Neuronal stem cell (in vitro differentiated cells): ENCODE data around the gene PCBP3.

ENCODE experiments used
- DNase-seq: peaks from one replicate; pipeline ENCODE4 v3.0.0-alpha.2; 2013; ENCODE audit warnings: low spot score
- H2AFZ ChIP-seq: one replicate; pipeline ENCODE4 v1.6.1; 2013; ENCODE audit warnings: mild to moderate bottlenecking, low read length, inconsistent platforms
- H2AK5ac ChIP-seq: 2 replicates; pipeline ENCODE4 v1.6.1; 2013; ENCODE audit warnings: low read depth, mild to moderate bottlenecking, inconsistent platforms, low read length, moderate library complexity, mixed read lengths
- H2BK120ac ChIP-seq: 2 replicates; pipeline ENCODE4 v1.6.1; 2013; ENCODE audit warnings: low read depth, mild to moderate bottlenecking, inconsistent platforms, low read length, moderate library complexity, mixed read lengths
- H2BK12ac ChIP-seq: one replicate; pipeline ENCODE4 v1.6.1; 2013; ENCODE audit warnings: low read length, inconsistent platforms
- H2BK15ac ChIP-seq: 2 replicates; pipeline ENCODE4 v1.6.1; 2013; ENCODE audit warnings: mild to moderate bottlenecking, low read length, inconsistent platforms, mixed read lengths
- H2BK5ac ChIP-seq: one replicate; pipeline ENCODE4 v1.6.1; 2013; ENCODE audit warnings: inconsistent platforms, mild to moderate bottlenecking, low read length, moderate library complexity
- H3K14ac ChIP-seq: one replicate; pipeline ENCODE4 v1.6.1; 2013; ENCODE audit warnings: low read length, inconsistent platforms
- H3K18ac ChIP-seq: 2 replicates; pipeline ENCODE4 v1.6.1; 2013; ENCODE audit warnings: low read length, inconsistent platforms
- H3K23ac ChIP-seq: 2 replicates; pipeline ENCODE4 v1.6.1; 2013; ENCODE audit warnings: low read depth, mild to moderate bottlenecking, mixed read lengths, low read length, inconsistent platforms; ENCODE audit not compliant: poor library complexity
- H3K27ac ChIP-seq: replicated peaks from 3 replicates; pipeline ENCODE4 v1.5.1; 2013; ENCODE audit warnings: low read length, inconsistent platforms
- H3K27me3 ChIP-seq, 3 experiments: 2 replicates each; pipeline ENCODE4 v1.6.1; 2013; ENCODE audit warnings: low read length in 3 of 3, mild to moderate bottlenecking in 2 of 3, inconsistent platforms in 1 of 3, low read depth in 1 of 3, mixed read lengths in 1 of 3, moderate library complexity in 1 of 3; ENCODE audit not compliant: control insufficient read depth in 3 of 3, insufficient read depth in 3 of 3
- H3K36me3 ChIP-seq, 2 donors: replicated peaks in 1 of 2; 2 replicates each; pipeline ENCODE4 v1.6.1; 2013; ENCODE audit warnings: low read length in 2 of 2; ENCODE audit not compliant: control insufficient read depth in 2 of 2, insufficient read depth in 2 of 2
- H3K4ac ChIP-seq: 2 replicates; pipeline ENCODE4 v1.6.1; 2013; ENCODE audit warnings: inconsistent platforms, mild to moderate bottlenecking, low read length, moderate library complexity
- H3K4me1 ChIP-seq, 2 donors: 1 replicate in 1 of 2; 2 replicates in 1 of 2; pipeline ENCODE4 v1.6.1; 2013; ENCODE audit warnings: low read length in 2 of 2, low read depth in 1 of 2; ENCODE audit not compliant: control insufficient read depth in 2 of 2, insufficient read depth in 1 of 2
- H3K4me2 ChIP-seq: one replicate; pipeline ENCODE4 v1.6.1; 2013; ENCODE audit warnings: mild to moderate bottlenecking, low read length, inconsistent platforms; ENCODE audit not compliant: insufficient read depth, poor library complexity, severe bottlenecking
- H3K4me3 ChIP-seq, 2 donors: 2 replicates each; pipeline ENCODE4 v1.5.1; 2013; ENCODE audit warnings: low read length in 2 of 2, mild to moderate bottlenecking in 2 of 2, inconsistent platforms in 1 of 2, moderate library complexity in 1 of 2
- H3K79me1 ChIP-seq: one replicate; pipeline ENCODE4 v1.6.1; 2013; ENCODE audit warnings: low read depth, mild to moderate bottlenecking, inconsistent platforms, low read length, moderate library complexity
- H3K9ac ChIP-seq: one replicate; pipeline ENCODE4 v1.6.1; 2013; ENCODE audit warnings: mild to moderate bottlenecking, low read depth, low read length, inconsistent platforms; ENCODE audit not compliant: poor library complexity
- H3K9me3 ChIP-seq, 2 donors: replicated peaks in 1 of 2; 2 replicates each; pipeline versions ENCODE3 to v1.6.1; 2013; ENCODE audit warnings: low read length in 2 of 2, mild to moderate bottlenecking in 2 of 2, inconsistent platforms in 1 of 2, low read depth in 1 of 2, mixed read lengths in 1 of 2, moderate library complexity in 1 of 2; ENCODE audit not compliant: control insufficient read depth in 2 of 2, insufficient read depth in 1 of 2
- H4K8ac ChIP-seq: one replicate; pipeline ENCODE4 v1.6.1; 2013; ENCODE audit warnings: low read depth, mild to moderate bottlenecking, inconsistent platforms, low read length, moderate library complexity
- H4K91ac ChIP-seq: one replicate; pipeline ENCODE4 v1.6.1; 2013; ENCODE audit warnings: low read length, low read depth, mild to moderate bottlenecking, inconsistent platforms; ENCODE audit not compliant: poor library complexity
- WGBS, 2 donors: extraction: QIAGEN DNeasy Blood & Tissue Kit; methylation state at CpG; one replicate each; pipeline ENCODE4 v1.1.7; 2013; ENCODE audit warnings: missing lambda C conversion rate in 2 of 2, mixed read lengths in 1 of 2; ENCODE audit not compliant: insufficient read length in 2 of 2, insufficient replicate concordance in 1 of 2; ENCODE audit errors: extremely low coverage in 2 of 2; 5-methylcytosine and 5-hydroxymethylcytosine counted together

PCBP3 gene

DNA sequence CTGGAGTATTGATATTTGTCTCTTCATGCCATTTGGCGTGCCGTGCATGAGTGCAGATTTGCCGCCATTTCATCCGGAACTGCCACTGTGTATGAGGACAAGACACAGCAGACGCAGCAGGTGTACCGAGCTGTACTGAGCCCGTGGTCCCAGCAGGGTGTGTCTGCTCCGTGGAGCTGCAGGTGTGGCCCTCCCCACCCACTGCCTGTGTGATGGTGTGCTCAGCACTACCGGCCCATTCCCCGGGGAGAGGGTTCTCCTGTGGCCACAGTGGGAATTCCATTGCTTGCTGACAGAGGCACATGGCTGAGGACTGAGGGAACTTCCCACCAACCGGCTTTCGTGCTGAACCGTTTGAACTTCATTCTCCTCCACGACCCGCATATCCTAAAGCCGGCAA is 303.8 kb downstream of the PCBP3 start:
- peak overlapping the region; percentile 32 for H3K18ac ChIP-seq
- H3K27ac ChIP-seq: no peak overlapping the region
- no peak overlapping the region for H2AK5ac ChIP-seq
- peak overlapping the region; percentile 78 for H3K14ac ChIP-seq
- H2BK12ac ChIP-seq: no peak overlapping the region
- no peak overlapping the region for H3K4me3 ChIP-seq
- H3K27me3 ChIP-seq: peaks cover 0 to 19% (median 0%) of the 10 kb centered on the region in 3 experiments
- H3K23ac ChIP-seq: no peak overlapping the region
- H3K4ac ChIP-seq: no peak overlapping the region
- no peak overlapping the region for H3K4me2 ChIP-seq
- no peak for DNase-seq
- H3K9me3 ChIP-seq: peaks cover 0 to 2% of the 10 kb centered on the region in 2 donors
- no peak overlapping the region for H2BK15ac ChIP-seq
- H4K8ac ChIP-seq: no peak overlapping the region
- no peaks in the 10 kb centered on the region for H3K36me3 ChIP-seq
- no peak overlapping the region for H2AFZ ChIP-seq
- no peak overlapping the region for H4K91ac ChIP-seq
- no peaks in the 10 kb centered on the region for H3K4me1 ChIP-seq
- H2BK5ac ChIP-seq: no peak overlapping the region
- H3K9ac ChIP-seq: no peak overlapping the region
- no peak overlapping the region for H2BK120ac ChIP-seq
- peaks cover 5% of the 10 kb centered on the region for H3K79me1 ChIP-seq
- WGBS, 2 donors: no CpG with 5 or more reads among the region's 16 CpGs

DNA sequence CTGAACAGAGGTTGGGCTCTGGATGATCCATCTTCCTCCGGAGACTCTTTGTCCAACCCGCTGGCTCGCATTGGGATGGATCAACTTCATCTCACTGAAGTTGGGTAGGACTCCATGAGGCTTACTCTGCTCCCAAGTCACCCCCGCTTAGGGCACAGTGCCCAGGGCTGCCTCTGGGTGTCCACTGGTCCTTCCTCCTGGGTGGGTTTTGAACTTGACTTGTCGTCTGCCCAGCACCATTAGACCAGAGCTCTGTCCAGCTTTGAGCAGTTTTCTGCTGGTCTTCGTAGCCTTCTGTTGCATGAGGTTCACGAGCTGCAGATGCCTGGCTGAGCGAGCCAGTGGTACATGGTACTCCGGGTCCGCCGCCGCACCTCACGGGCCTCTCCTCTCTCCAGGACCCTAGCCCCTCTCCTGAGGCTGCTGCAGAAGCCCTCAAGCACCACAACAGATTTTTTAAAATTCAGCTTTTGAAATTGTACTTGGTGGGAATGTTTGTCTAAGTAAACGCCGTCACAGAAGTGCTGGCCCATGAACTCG is 304.3 kb downstream of the PCBP3 start:
- Histone ChIP-seq H4K8ac (no peak overlapping the region), H3K23ac (peak overlapping the region; percentile 45), H3K27ac (no peak overlapping the region), H3K18ac (no peak overlapping the region), H2BK15ac (no peak overlapping the region), H2BK5ac (no peak overlapping the region), H2AK5ac (no peak overlapping the region), H4K91ac (no peak overlapping the region), H3K4ac (no peak overlapping the region), H2AFZ (no peak overlapping the region), H3K27me3 (peaks cover 0 to 19% (median 0%) of the 10 kb centered on the region in 3 experiments), H3K14ac (no peak overlapping the region), H3K4me1 (no peaks in the 10 kb centered on the region), H3K4me2 (no peak overlapping the region), H3K79me1 (peaks cover 5% of the 10 kb centered on the region), H3K4me3 (no peak overlapping the region), H3K9ac (no peak overlapping the region), H3K36me3 (no peaks in the 10 kb centered on the region), H2BK12ac (no peak overlapping the region), H3K9me3 (peaks cover 0 to 2% of the 10 kb centered on the region in 2 donors), H2BK120ac (no peak overlapping the region)
- DNase-seq: no peak
- WGBS, 2 donors: no CpG with 5 or more reads among the region's 16 CpGs

DNA sequence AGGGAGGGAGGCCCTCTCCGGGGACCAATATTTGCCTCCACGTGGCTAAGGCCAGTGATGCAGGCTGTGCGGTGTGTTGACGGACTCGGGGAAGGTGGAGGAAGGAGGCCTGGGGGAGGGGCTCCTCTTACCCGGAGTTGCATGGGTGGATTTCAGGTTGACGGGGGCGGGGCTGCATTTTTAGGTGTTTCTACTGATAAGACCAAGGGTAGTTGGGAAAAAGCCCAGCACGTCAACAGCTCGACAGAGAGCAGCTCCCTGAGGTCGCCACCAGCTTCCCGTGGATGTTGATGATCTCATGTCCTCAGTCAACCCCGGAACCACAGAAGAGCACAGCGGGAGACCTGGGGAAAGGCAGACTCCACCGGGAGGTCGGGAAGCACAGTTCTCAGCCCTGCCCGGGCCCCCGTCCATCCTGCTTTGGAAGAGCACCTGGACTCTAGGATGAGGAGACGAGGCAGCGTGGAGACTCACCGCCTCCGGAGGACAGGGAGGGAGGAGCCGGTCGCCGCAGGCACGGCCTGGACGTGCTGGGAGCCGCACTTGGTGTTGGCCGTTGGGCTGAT is 305.1 kb downstream of the PCBP3 start:
- H3K27me3 ChIP-seq: peaks cover 0 to 19% (median 0%) of the 10 kb centered on the region in 3 experiments
- H3K9me3 ChIP-seq: peaks cover 0 to 2% of the 10 kb centered on the region in 2 donors
- no peaks in the 10 kb centered on the region for H3K36me3 ChIP-seq
- no peak overlapping the region for H4K91ac ChIP-seq
- H3K4me3 ChIP-seq: no peak overlapping the region
- no peak overlapping the region for H3K27ac ChIP-seq
- no peak overlapping the region for H3K9ac ChIP-seq
- H2BK15ac ChIP-seq: no peak overlapping the region
- peak overlapping the region; percentile 88 for H3K18ac ChIP-seq
- no peaks in the 10 kb centered on the region for H3K4me1 ChIP-seq
- H3K79me1 ChIP-seq: peaks cover 5% of the 10 kb centered on the region
- peak overlapping the region; percentile 90 for H2AK5ac ChIP-seq
- no peak for DNase-seq
- peak overlapping the region; percentile 34 for H3K23ac ChIP-seq
- no peak overlapping the region for H3K4ac ChIP-seq
- no CpG with 5 or more reads among the region's 29 CpGs for WGBS, 2 donors
- peak overlapping the region; percentile 31 for H3K14ac ChIP-seq
- no peak overlapping the region for H2BK5ac ChIP-seq
- no peak overlapping the region for H3K4me2 ChIP-seq
- H2BK120ac ChIP-seq: no peak overlapping the region
- no peak overlapping the region for H2AFZ ChIP-seq
- no peak overlapping the region for H2BK12ac ChIP-seq
- H4K8ac ChIP-seq: no peak overlapping the region

DNA sequence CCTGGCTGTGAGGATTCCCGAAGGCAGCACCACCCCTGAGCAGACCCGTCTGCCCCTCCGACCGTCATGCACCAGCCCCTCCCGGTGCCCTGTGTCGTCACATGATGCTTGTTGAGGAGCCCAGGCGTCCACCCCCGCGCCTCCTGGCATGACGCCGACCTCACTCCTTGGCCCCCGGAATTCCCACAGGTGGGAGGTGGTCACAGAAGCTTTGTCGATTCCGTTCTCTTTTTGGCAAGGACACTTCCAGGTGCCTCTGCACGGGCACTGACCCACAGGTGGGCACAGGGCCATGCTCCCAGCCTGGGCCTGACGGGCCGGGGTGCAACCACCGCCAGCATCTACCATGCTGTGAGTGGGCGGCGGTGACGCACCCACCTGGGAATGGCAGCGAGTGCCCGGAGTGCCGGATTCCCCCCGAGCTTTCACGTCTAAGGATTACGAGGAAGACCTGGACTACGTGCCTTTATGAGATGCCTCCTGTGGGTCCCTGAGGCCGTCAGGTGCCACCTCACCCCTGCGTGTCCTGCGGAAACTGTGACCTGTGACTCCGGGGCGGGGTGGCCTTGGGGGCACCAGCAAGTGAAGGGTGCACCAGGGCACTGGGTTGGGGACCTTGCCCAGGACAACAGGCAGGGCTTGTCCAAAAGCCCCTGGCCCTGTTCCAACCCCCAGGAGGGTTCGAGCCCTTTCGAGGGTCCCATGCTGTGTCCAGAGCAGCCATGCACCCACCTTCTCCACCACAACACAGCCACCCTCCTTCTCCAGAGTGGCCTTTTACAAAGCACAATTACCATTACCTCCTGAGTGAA is 306.6 kb downstream of the PCBP3 start:
- WGBS, 2 donors: no CpG with 5 or more reads among the region's 35 CpGs
- no peak overlapping the region for H3K27ac ChIP-seq

More for the DNA sequence above, 306.6 kb downstream of the PCBP3 start:
- Histone ChIP-seq H3K79me1 (peaks cover 3% of the 10 kb centered on the region), H3K4me2 (no peak overlapping the region), H2BK12ac (peak overlapping the region; percentile 32), H2BK15ac (peak overlapping the region; percentile 94), H3K36me3 (no peaks in the 10 kb centered on the region), H2AK5ac (peak overlapping the region; percentile 76), H2AFZ (peak overlapping the region; percentile 72), H2BK5ac (no peak overlapping the region), H3K14ac (peak overlapping the region; percentile 14), H4K91ac (no peak overlapping the region), H4K8ac (no peak overlapping the region), H2BK120ac (no peak overlapping the region), H3K9me3 (peaks cover 0 to 2% of the 10 kb centered on the region in 2 donors), H3K4me1 (no peaks in the 10 kb centered on the region), H3K27me3 (peaks cover 0 to 19% (median 0%) of the 10 kb centered on the region in 3 experiments), H3K23ac (peak overlapping the region; percentile 75), H3K18ac (peak overlapping the region; percentile 87), H3K9ac (no peak overlapping the region), H3K4ac (peak overlapping the region; percentile 78), H3K4me3 (no peak overlapping the region)
- DNase-seq: no peak
